Cardiac muscle cell (in vitro differentiated cells and primary cell): ENCODE data around the gene MBOAT7. TPM values are rescaled to one million over a fixed set of nuclear protein-coding genes. Genes with fewer than 3 reads are reported as not detected.

Experiments used
- DNase-seq, 2 donors: peaks; one replicate each; pipeline versions ENCODE4 v3.0.0 to v3.0.0-alpha.2; 2010 to 2017; ENCODE audit warnings: low read depth in 1 of 2, low spot score in 1 of 2
- H3K27ac ChIP-seq: fragments of 200-600 bp; sonication (generic); 2 replicates; pipeline ENCODE4 v1.5.1; 2016
- H3K27me3 ChIP-seq: fragments of 200-600 bp; sonication (generic); 2 replicates; pipeline ENCODE4 v1.6.0; 2016; ENCODE audit warnings: control low read depth
- H3K36me3 ChIP-seq: fragments of 200-600 bp; sonication (generic); 2 replicates; pipeline ENCODE4 v1.5.1; 2016; ENCODE audit warnings: control low read depth
- H3K4me1 ChIP-seq: fragments of 200-600 bp; sonication (generic); 2 replicates; pipeline ENCODE4 v1.8.1; 2017; ENCODE audit warnings: low read depth, mild to moderate bottlenecking, mixed run types
- H3K4me3 ChIP-seq: fragments of 200-600 bp; sonication (generic); 2 replicates; pipeline ENCODE4 v1.5.1; 2016; ENCODE audit warnings: mild to moderate bottlenecking
- H3K9me3 ChIP-seq: fragments of 200-600 bp; sonication (generic); 2 replicates; pipeline ENCODE4 v1.5.1; 2017; ENCODE audit warnings: low read depth, mild to moderate bottlenecking, control low read depth
- CTCF ChIP-seq: IDR thresholded peaks from 2 replicates; pipeline ENCODE4 v1.5.1; 2012; ENCODE audit warnings: low read depth, mild to moderate bottlenecking, low read length
- polyA plus RNA-seq: library from polyadenylated mRNA; unstranded; fragments of >200 nt; fragmentation: Nextera tagmentation; extraction: Ambion mirVana; gene quantifications from 2 replicates; pipeline ENCODE4 v1.2.1, GENCODE V29; 2016
- total RNA-seq: library from RNA; depleted of rRNA; stranded (reverse); fragments of >200 nt; gene quantifications from 2 replicates; pipeline ENCODE4 v1.2.3, GENCODE V29; 2016

The MBOAT7 gene
- total and polyA plus RNA-seq, 2 experiments from 2014 or later: 118 to 131 TPM

- Histone ChIP-seq H3K27me3 (no peaks in the 10 kb centered on the region), H3K27ac (no peak overlapping the region), H3K9me3 (no peaks in the 10 kb centered on the region), H3K36me3 (peaks cover 13% of the 10 kb centered on the region), H3K4me1 (peaks cover 10% of the 10 kb centered on the region), H3K4me3 (no peak overlapping the region)
- no peak for DNase-seq
- TF ChIP-seq CTCF: no peak
Measured at GRCh38 chr19:54193011-54193410, 3.6 kb upstream of the MBOAT7 start.

- Histone ChIP-seq H3K4me1 (peaks cover 11% of the 10 kb centered on the region), H3K9me3 (no peaks in the 10 kb centered on the region), H3K4me3 (peak overlapping the region; percentile 62), H3K27me3 (no peaks in the 10 kb centered on the region), H3K36me3 (peaks cover 13% of the 10 kb centered on the region), H3K27ac (peak overlapping the region; percentile 98)
- no peak for TF ChIP-seq CTCF
- DNase-seq: no peak
Measured at GRCh38 chr19:54191811-54192453, 2.6 kb upstream of the MBOAT7 start.

- Histone ChIP-seq H3K27me3 (no peaks in the 10 kb centered on the region), H3K27ac (peak within 1 kb of the TSS; percentile 98), H3K9me3 (no peaks in the 10 kb centered on the region), H3K4me1 (peaks cover 11% of the 10 kb centered on the region), H3K36me3 (peaks cover 13% of the 10 kb centered on the region), H3K4me3 (peak within 1 kb of the TSS; percentile 62)
- TF ChIP-seq CTCF: no peak
- peak; percentile 91 to 93 for DNase-seq
Measured at GRCh38 chr19:54191011-54191810, 1.8 kb upstream of the MBOAT7 start, which contains the start of gene TSEN34. TSEN34 (plus strand) TSS chr19:54191308; CDS start chr19:54191365, 57 bp downstream.

- H3K9me3 ChIP-seq: no peaks in the 10 kb centered on the region
- no peaks in the 10 kb centered on the region for H3K27me3 ChIP-seq
- no peak for TF ChIP-seq CTCF
- peaks cover 11% of the 10 kb centered on the region for H3K4me1 ChIP-seq
- H3K36me3 ChIP-seq: peaks cover 13% of the 10 kb centered on the region
- peak; percentile 100 for DNase-seq
- peak overlapping the region; percentile 62 for H3K4me3 ChIP-seq
- peak overlapping the region; percentile 98 for H3K27ac ChIP-seq
Measured at GRCh38 chr19:54190503-54191010, 1.2 kb upstream of the MBOAT7 start.

GRCh38 chr19:54189735-54190502 lies 539 bp upstream of the MBOAT7 start:
- peak; percentile 100 for DNase-seq
- Histone ChIP-seq H3K9me3 (no peaks in the 10 kb centered on the region), H3K27ac (peak overlapping the region; percentile 98), H3K36me3 (peaks cover 13% of the 10 kb centered on the region), H3K27me3 (no peaks in the 10 kb centered on the region), H3K4me1 (peaks cover 11% of the 10 kb centered on the region), H3K4me3 (peak overlapping the region; percentile 44)
- no peak for TF ChIP-seq CTCF
